ENCODE data around the gene MORN1.

The MORN1 gene

DNA sequence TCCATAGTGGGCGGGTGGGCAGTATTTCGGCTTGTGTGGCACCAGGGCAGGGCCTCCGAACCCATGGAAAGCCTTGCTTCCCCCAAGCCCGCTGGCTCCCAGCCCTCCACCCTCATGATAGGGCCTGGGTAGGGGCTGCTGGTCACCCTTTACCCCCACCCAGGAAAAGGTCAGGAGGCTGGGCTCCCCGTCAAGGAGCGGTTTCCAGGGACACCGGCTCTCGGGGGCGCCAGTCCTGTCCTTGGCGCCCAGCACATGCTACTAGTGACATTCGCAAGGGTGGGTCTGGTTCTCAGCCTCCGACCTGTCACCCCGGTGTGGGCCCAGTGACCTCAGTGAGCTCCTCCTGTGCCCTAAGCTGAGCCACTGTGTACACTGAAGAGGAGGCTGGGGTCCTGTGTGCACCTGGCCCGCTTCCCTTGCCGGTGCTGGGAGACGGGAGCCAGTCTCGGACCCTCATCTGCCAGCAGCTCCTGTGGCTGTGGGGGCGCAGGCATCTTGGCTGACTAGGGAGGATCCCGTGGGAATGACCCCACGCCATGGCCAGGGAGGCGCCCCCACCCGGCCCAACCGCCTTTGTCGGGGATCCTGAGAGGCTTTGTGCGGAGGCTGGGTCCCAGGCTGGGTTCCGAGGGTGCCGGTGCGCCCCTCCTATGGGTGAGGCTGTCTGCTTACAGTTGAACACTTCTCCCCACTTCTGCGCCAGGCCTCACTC lies 108.6 kb downstream of the MORN1 start:
- DNase-seq (ENCODE audit: insufficient read length, low spot score), result no peak

GRCh38 chr1:2279817-2280216 lies 111.5 kb downstream of the MORN1 start:
- no peak for DNase-seq (ENCODE audit: insufficient read length, low spot score)
- FAIRE-seq, result no peak

More for the DNA sequence above, 108.6 kb downstream of the MORN1 start:
- no peak for FAIRE-seq

DNA sequence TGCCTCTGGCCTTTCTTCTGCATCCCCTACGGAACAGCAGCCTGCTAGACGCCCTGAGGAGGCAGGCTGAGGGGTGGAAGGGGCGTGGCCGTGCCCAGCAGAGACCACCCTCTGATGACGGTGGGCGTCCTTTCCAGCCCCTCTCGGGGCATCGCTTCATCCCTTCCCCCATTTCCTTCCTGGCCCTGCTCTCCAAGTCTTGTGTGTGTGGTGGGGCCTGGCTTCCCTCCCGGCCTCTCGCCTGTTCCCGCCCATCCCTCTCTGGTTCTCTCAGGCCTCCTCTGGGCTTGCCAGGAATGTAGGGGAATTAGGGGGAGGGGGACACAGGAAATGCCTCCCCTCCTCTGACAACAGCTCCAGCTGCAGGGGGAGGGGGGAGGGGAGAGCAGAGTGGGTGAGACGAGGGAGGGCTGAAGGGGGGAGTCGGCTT lies 112.1 kb downstream of the MORN1 start:
- no peak for FAIRE-seq
- no peak for DNase-seq (ENCODE audit: insufficient read length, low spot score)

DNA sequence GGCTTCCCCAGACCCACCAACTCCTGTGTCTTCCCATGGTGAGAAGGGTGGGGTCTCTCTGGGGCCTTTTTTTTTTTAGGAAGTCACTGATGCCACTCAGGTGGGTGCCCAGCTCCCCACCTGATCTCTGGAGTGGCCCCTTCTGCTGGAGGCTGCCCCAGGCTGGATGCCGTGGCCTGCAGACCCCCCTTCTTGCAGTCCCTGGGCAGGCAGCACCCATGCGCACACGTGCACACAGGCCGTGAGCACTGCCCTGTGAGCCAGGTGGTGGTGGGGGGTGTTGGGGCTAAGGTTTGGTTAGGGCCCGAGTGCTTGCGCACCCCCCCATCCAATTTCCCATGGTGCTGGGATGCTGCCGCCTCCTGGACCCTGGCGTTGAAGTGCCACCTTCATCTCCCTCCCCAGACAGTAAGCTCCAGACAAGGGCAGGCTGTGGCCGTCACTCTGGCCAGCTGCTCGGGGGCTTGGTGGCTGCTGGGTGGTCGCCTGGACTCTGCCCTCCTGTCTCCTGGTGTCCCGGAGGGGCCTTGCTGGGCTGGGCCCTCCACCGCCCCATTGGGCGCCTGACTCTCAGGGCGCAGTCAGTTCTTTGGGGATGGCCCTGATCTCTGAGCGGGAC lies 112.7 kb downstream of the MORN1 start:
- no peak for FAIRE-seq
- DNase-seq (ENCODE audit: insufficient read length, low spot score), result no peak

- FAIRE-seq (no peak), DNase-seq (ENCODE audit: insufficient read length, low spot score) (no peak)
Measured at GRCh38 chr1:2277741-2278488, 113.4 kb downstream of the MORN1 start.

- FAIRE-seq (no peak), DNase-seq (ENCODE audit: insufficient read length, low spot score) (no peak)
Measured at GRCh38 chr1:2276803-2277580, 114.4 kb downstream of the MORN1 start.

GRCh38 chr1:2275796-2276536 lies 115.4 kb downstream of the MORN1 start:
- FAIRE-seq (no peak), DNase-seq (ENCODE audit: insufficient read length, low spot score) (no peak)

DNA sequence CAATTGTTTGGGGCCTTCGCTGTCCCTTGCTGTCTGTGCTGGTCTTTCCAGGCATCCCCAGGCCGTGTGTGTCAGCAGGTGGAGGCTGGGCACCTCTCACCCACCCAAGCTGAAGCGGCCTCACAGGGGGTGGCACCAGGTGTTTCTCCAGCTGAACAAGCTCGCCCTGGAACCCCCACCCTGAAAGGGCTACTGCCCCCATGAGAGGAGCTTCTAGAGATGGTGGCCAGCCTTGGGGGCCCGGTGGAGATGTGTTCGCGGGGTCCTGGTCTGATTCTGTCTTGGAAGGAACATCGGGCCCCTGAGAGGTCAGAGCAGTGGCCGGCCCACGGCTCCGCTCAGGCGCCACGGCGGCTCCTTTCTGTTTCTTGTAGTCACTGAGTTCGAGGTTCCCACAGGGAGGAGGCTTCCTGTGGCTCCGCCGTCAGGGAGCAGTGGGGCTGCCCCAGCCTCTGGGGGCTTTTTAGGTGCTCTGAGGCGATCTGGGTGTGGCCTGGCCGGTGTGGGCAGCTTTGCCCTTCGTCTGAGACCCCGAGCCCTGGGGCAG lies 116.4 kb downstream of the MORN1 start:
- no peak for FAIRE-seq
- no peak for DNase-seq (ENCODE audit: insufficient read length, low spot score)

DNA sequence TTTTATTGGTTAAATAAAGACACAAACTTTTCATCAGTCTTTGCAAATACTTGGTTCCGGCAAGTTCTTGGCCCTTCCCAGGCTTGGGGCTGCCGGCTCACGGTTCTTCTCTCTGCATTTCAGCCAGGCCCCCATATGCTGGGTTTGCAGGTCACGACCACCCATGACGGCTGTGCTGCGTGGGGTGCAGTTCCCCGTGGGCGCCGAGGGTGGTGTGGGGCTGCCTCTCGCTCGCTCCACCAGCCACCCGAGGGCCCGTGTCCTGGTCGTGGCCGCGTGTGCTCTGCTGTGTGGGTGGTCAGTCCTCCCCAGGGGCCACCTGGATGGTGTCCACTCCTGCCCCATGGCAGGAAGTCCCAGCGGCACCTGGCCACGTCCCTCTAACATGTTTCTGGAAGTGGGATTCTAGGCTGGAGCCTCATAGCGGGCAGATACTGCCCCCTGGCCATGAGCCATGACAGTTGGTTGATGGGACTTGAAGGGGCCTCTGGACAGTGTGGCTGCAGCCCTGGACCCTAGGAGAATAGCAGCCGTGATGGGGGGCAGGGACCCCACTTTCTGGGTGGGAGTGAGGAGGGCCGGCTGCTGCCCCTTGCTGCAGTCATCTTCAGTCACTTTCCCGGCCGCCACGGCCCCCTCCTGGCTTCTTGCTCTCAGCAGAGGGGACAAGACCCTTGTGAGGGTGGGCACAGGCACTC lies 117.0 kb downstream of the MORN1 start:
- no peak for DNase-seq (ENCODE audit: insufficient read length, low spot score)
- FAIRE-seq, result no peak

GRCh38 chr1:2273401-2274090 lies 117.8 kb downstream of the MORN1 start:
- DNase-seq (ENCODE audit: insufficient read length, low spot score) (no peak), FAIRE-seq (no peak)

GRCh38 chr1:2272686-2273400 lies 118.5 kb downstream of the MORN1 start:
- DNase-seq (ENCODE audit: insufficient read length, low spot score), result no peak
- FAIRE-seq, result no peak

GRCh38 chr1:2271841-2272655 lies 119.3 kb downstream of the MORN1 start:
- no peak for DNase-seq (ENCODE audit: insufficient read length, low spot score)
- FAIRE-seq, result no peak

Measured in GM19239 (cell line).